ENCODE data around the gene LY9. TPM values are rescaled to one million over a fixed set of nuclear protein-coding genes. Genes with fewer than 3 reads are reported as not detected.

Gene LY9
- total RNA-seq, 2 donors from 2014 or later, result 0.41 to 0.71 TPM

DNA sequence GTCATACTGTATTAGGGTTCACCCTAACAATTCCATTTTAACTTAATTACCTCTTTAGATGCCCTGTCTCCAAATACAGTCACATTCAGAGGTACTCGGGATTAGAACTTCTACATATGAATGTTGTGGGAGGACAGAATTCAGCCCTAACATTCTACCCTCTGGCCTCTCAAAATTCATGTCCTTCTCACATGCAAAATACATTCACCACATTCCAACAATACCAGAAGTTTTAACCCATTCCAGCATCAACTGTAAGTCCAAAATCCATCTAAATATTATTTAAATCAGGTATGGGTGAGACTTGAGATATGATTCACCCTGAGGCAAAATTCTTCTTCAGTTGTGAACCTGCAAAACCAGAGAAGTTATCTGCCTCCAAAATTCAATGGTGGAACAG is 14.5 kb downstream of the LY9 start:
- H3K4me1 ChIP-seq (ENCODE audit: control insufficient read depth in 1 of 2, low read depth in 2 of 2), result no peaks in the 10 kb centered on the region
- no peak for ATAC-seq (ENCODE audit: insufficient number of reproducible peaks, low FRiP score, low read depth)
- H3K36me3 ChIP-seq, result no peaks in the 10 kb centered on the region
- TF ChIP-seq, protein P1, sequence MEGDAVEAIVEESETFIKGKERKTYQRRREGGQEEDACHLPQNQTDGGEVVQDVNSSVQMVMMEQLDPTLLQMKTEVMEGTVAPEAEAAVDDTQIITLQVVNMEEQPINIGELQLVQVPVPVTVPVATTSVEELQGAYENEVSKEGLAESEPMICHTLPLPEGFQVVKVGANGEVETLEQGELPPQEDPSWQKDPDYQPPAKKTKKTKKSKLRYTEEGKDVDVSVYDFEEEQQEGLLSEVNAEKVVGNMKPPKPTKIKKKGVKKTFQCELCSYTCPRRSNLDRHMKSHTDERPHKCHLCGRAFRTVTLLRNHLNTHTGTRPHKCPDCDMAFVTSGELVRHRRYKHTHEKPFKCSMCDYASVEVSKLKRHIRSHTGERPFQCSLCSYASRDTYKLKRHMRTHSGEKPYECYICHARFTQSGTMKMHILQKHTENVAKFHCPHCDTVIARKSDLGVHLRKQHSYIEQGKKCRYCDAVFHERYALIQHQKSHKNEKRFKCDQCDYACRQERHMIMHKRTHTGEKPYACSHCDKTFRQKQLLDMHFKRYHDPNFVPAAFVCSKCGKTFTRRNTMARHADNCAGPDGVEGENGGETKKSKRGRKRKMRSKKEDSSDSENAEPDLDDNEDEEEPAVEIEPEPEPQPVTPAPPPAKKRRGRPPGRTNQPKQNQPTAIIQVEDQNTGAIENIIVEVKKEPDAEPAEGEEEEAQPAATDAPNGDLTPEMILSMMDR (IDR thresholded peaks at IDR 0.05), result no peak
- H3K27me3 ChIP-seq (replicated peaks; ENCODE audit: insufficient read depth), result no peaks in the 10 kb centered on the region
- no peak overlapping the region for H3K4me3 ChIP-seq
- no peak for DNase-seq (ENCODE audit: low spot score)
- peaks cover 8% of the 10 kb centered on the region for H3K9me3 ChIP-seq
- H3K27ac ChIP-seq, result no peak overlapping the region

- H3K27ac ChIP-seq, result no peak overlapping the region
- TF ChIP-seq, protein P1 (IDR thresholded peaks at IDR 0.05), result no peak
- H3K9me3 ChIP-seq, result peaks cover 8% of the 10 kb centered on the region
Observed at GRCh38 chr1:160811147-160811546, 15.2 kb downstream of the LY9 start.

GRCh38 chr1:160813215-160813614 is 17.2 kb downstream of the LY9 start:
- no peaks in the 10 kb centered on the region for H3K4me1 ChIP-seq (ENCODE audit: control insufficient read depth in 1 of 2, low read depth in 2 of 2)
- H3K4me3 ChIP-seq, result no peak overlapping the region
- ATAC-seq (ENCODE audit: insufficient number of reproducible peaks, low FRiP score, low read depth), result no peak
- H3K27ac ChIP-seq, result no peak overlapping the region
- no peaks in the 10 kb centered on the region for H3K36me3 ChIP-seq
- no peaks in the 10 kb centered on the region for H3K9me3 ChIP-seq
- H3K27me3 ChIP-seq (replicated peaks; ENCODE audit: insufficient read depth), result no peaks in the 10 kb centered on the region
- DNase-seq (ENCODE audit: low spot score), result no peak
- TF ChIP-seq, protein P1 (IDR thresholded peaks at IDR 0.05), result no peak

More at GRCh38 chr1:160811147-160811546, 15.2 kb downstream of the LY9 start:
- Histone ChIP-seq H3K27me3 (replicated peaks; ENCODE audit: insufficient read depth) (no peaks in the 10 kb centered on the region), H3K4me1 (ENCODE audit: control insufficient read depth in 1 of 2, low read depth in 2 of 2) (no peaks in the 10 kb centered on the region), H3K4me3 (no peak overlapping the region), H3K36me3 (no peaks in the 10 kb centered on the region)
- no peak for DNase-seq (ENCODE audit: low spot score)
- ATAC-seq (ENCODE audit: insufficient number of reproducible peaks, low FRiP score, low read depth), result no peak

GRCh38 chr1:160814316-160814715 is 18.3 kb downstream of the LY9 start:
- no peaks in the 10 kb centered on the region for H3K9me3 ChIP-seq
- H3K4me1 ChIP-seq (ENCODE audit: control insufficient read depth in 1 of 2, low read depth in 2 of 2), result no peaks in the 10 kb centered on the region
- no peak for ATAC-seq (ENCODE audit: insufficient number of reproducible peaks, low FRiP score, low read depth)
- no peaks in the 10 kb centered on the region for H3K36me3 ChIP-seq
- H3K27ac ChIP-seq, result no peak overlapping the region
- TF ChIP-seq, protein P1 (IDR thresholded peaks at IDR 0.05), result no peak
- no peak overlapping the region for H3K4me3 ChIP-seq
- no peak for DNase-seq (ENCODE audit: low spot score)
- H3K27me3 ChIP-seq (replicated peaks; ENCODE audit: insufficient read depth), result no peaks in the 10 kb centered on the region

GRCh38 chr1:160814856-160815255 is 18.9 kb downstream of the LY9 start:
- Histone ChIP-seq H3K27ac (no peak overlapping the region), H3K9me3 (no peaks in the 10 kb centered on the region), H3K4me3 (no peak overlapping the region), H3K36me3 (no peaks in the 10 kb centered on the region), H3K4me1 (ENCODE audit: control insufficient read depth in 1 of 2, low read depth in 2 of 2) (no peaks in the 10 kb centered on the region), H3K27me3 (replicated peaks; ENCODE audit: insufficient read depth) (no peaks in the 10 kb centered on the region)
- DNase-seq (ENCODE audit: low spot score), result no peak
- no peak for ATAC-seq (ENCODE audit: insufficient number of reproducible peaks, low FRiP score, low read depth)
- TF ChIP-seq, protein P1 (IDR thresholded peaks at IDR 0.05), result no peak

Data from thoracic aorta (tissue), 2 donors.